DND-41 (cell line): Measurements from ENCODE around the gene DDX4.

Experiments
- ATAC-seq: fragments of 200-7000 bp; cut with Tn5 transposase; 3 replicates; pipeline ENCODE4 v1.9.1; 2021; ENCODE audit warnings: low read depth; ENCODE audit not compliant: insufficient read depth
- DNase-seq: peaks from one replicate; pipeline ENCODE4 v3.0.0-alpha.2; 2020
- H2AFZ ChIP-seq: 2 replicates; pipeline ENCODE4 v1.6.0; 2012; ENCODE audit warnings: low read depth, low read length
- H3K27ac ChIP-seq: 2 replicates; pipeline ENCODE4 v1.5.1; 2012; ENCODE audit warnings: low read length, inconsistent platforms
- H3K27me3 ChIP-seq: fragments of 200-600 bp; sonication (generic); 2 replicates; pipeline ENCODE4 v1.6.0; 2012; ENCODE audit warnings: low read length, mild to moderate bottlenecking, inconsistent platforms; ENCODE audit not compliant: insufficient read depth, poor library complexity
- H3K36me3 ChIP-seq: 2 replicates; pipeline ENCODE4 v1.5.1; 2012; ENCODE audit warnings: low read length, inconsistent platforms; ENCODE audit not compliant: insufficient read depth
- H3K4me1 ChIP-seq: 2 replicates; pipeline ENCODE4 v1.5.1; 2012; ENCODE audit warnings: mild to moderate bottlenecking, low read length; ENCODE audit not compliant: insufficient read depth
- H3K4me2 ChIP-seq: 2 replicates; pipeline ENCODE4 v1.6.0; 2012; ENCODE audit warnings: mild to moderate bottlenecking, moderate library complexity, low read length, inconsistent platforms; ENCODE audit not compliant: insufficient read depth
- H3K4me3 ChIP-seq, 2 experiments: fragments of 200-600 bp in 1 of 2; shearing (Covaris generic) in 1 of 2; 2 replicates each; pipeline ENCODE4 v1.5.1; 2012 to 2016; ENCODE audit warnings: inconsistent platforms in 2 of 2, low read length in 2 of 2, mild to moderate bottlenecking in 2 of 2, low read depth in 1 of 2, moderate library complexity in 1 of 2
- H3K79me2 ChIP-seq: 2 replicates; pipeline ENCODE4 v1.6.0; 2012; ENCODE audit warnings: low read length, inconsistent platforms; ENCODE audit not compliant: insufficient read depth
- H3K9ac ChIP-seq: 2 replicates; pipeline ENCODE4 v1.6.0; 2012; ENCODE audit warnings: low read depth, mild to moderate bottlenecking, inconsistent platforms, low read length, moderate library complexity
- H3K9me3 ChIP-seq: 2 replicates; pipeline ENCODE4 v1.5.1; 2012; ENCODE audit warnings: low read length, moderate library complexity, mild to moderate bottlenecking, inconsistent platforms; ENCODE audit not compliant: insufficient read depth, severe bottlenecking
- H4K20me1 ChIP-seq: 2 replicates; pipeline ENCODE4 v1.6.0; 2012; ENCODE audit warnings: low read length; ENCODE audit not compliant: insufficient read depth
- EZH2 ChIP-seq: IDR thresholded peaks from 3 replicates; pipeline ENCODE4 v1.6.1; 2012; ENCODE audit warnings: borderline replicate concordance, low read depth, mild to moderate bottlenecking, moderate library complexity, low read length, inconsistent platforms; ENCODE audit not compliant: severe bottlenecking
- TF ChIP-seq, protein P1 (sequence below): IDR thresholded peaks from 2 replicates; pipeline ENCODE4 v1.5.1; 2012; ENCODE audit warnings: borderline replicate concordance, low read length, moderate library complexity, mild to moderate bottlenecking; ENCODE audit not compliant: poor library complexity, severe bottlenecking; ENCODE audit errors: extremely low read depth

DDX4 gene

DNA sequence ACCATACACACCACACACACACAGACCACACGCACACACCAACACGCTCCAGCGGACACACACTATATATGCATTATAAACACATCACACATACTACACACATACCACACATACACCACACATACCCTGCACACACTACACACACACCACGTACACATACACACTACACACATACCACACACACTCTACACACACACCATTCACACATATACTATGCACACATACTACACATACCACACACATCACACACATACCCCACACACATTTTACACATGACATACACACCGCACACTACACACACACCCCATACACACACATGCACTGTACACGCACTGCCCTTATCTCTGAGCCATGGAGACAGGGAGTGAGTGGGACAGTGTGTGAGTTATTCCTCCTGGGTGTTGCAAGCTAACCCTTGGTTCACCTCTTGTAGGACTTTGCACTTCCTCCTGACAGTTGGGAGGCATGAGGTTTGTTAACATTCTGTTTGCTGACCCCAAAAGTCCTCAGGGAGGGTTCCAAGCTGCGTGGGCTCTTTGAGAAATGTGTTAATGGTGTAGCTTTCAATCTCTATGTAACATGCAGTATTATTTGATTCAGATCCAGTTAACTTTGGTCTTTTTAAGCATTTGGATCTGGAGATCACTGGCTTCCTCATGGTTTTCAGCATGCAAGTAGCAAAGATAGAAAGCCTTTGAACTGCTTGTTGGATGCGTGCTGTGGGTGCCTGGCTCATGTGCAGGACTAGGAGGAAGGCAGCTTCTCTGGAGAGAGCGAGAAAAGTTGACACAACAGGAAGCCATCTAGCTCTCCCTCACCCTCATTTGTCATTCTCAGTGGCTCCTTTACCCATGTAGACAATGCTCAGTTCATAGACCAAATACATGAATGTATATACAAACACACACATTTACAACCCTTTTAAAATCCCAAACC, 127.0 kb downstream of the DDX4 start:
- DNase-seq, result peak; percentile 25
- TF ChIP-seq EZH2, result no peak
- TF ChIP-seq, protein P1, sequence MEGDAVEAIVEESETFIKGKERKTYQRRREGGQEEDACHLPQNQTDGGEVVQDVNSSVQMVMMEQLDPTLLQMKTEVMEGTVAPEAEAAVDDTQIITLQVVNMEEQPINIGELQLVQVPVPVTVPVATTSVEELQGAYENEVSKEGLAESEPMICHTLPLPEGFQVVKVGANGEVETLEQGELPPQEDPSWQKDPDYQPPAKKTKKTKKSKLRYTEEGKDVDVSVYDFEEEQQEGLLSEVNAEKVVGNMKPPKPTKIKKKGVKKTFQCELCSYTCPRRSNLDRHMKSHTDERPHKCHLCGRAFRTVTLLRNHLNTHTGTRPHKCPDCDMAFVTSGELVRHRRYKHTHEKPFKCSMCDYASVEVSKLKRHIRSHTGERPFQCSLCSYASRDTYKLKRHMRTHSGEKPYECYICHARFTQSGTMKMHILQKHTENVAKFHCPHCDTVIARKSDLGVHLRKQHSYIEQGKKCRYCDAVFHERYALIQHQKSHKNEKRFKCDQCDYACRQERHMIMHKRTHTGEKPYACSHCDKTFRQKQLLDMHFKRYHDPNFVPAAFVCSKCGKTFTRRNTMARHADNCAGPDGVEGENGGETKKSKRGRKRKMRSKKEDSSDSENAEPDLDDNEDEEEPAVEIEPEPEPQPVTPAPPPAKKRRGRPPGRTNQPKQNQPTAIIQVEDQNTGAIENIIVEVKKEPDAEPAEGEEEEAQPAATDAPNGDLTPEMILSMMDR, result no peak
- H3K27ac ChIP-seq, result peak overlapping the region; percentile 52; the same call in 1 of the 2 replicates

DNA sequence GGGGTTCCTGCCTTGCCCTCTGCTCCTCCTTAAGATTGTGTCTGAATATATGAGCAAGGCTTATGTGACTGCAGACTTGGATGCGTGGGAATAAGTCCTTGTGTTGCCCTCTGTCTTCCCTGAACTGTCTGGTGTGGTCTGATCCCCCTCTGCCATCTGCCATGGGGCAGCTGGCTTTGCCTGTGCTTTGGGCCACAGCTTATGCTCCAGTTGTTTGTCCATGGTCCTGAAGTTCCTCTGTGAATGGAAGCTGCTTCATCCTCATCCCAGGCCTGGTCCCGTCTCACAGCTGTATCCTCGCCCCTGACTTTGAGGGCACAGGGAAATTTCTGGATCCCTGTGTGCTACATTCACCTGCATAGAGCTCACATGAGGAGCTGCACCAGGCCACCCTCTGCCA, 128.0 kb downstream of the DDX4 start:
- Histone ChIP-seq H3K4me3 (no peak overlapping the region), H3K36me3 (no peaks in the 10 kb centered on the region), H4K20me1 (no peaks in the 10 kb centered on the region), H3K4me1 (peaks cover 15% of the 10 kb centered on the region), H3K9me3 (no peaks in the 10 kb centered on the region), H3K27me3 (no peaks in the 10 kb centered on the region), H3K79me2 (no peaks in the 10 kb centered on the region), H3K27ac (no peak overlapping the region), H3K9ac (no peak overlapping the region), H3K4me2 (no peak overlapping the region), H2AFZ (no peak overlapping the region)
- DNase-seq (no peak), ATAC-seq (peak; percentile 47; the same call in 1 of the 3 replicates)
- TF ChIP-seq EZH2, result no peak
- TF ChIP-seq, protein P1, result no peak

More for the DNA sequence above, 127.0 kb downstream of the DDX4 start:
- ATAC-seq, result peak; percentile 73
- Histone ChIP-seq H2AFZ (peak overlapping the region; percentile 7; the same call in 1 of the 2 replicates), H3K4me2 (no peak overlapping the region), H3K9me3 (no peaks in the 10 kb centered on the region), H3K27me3 (no peaks in the 10 kb centered on the region), H3K79me2 (no peaks in the 10 kb centered on the region), H4K20me1 (no peaks in the 10 kb centered on the region), H3K4me1 (peaks cover 15% of the 10 kb centered on the region), H3K36me3 (no peaks in the 10 kb centered on the region), H3K4me3 (no peak overlapping the region), H3K9ac (no peak overlapping the region)

DNA sequence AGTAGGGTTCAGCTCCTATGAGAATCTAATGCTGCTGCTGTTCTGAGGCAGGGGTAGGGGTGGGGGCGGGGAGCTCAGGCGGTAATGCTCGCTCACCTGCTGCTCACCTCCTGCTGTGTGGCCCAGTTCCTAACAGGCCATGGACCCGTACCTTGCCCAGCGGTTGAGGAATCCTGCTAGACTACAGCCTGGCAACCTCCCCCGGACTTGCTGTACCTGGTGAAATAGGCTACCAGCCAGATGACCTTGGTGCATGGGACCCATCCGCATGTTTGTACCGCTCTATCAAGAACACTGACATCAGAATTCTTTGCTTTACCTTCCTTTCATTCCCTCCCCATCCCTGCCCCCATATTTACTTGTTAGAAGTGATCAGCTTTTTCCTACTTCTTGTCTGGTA, 128.6 kb downstream of the DDX4 start:
- Histone ChIP-seq H2AFZ (no peak overlapping the region), H3K9ac (no peak overlapping the region), H3K4me2 (no peak overlapping the region), H3K4me3 (no peak overlapping the region), H3K27me3 (no peaks in the 10 kb centered on the region), H3K4me1 (peaks cover 15% of the 10 kb centered on the region), H4K20me1 (no peaks in the 10 kb centered on the region), H3K36me3 (no peaks in the 10 kb centered on the region), H3K79me2 (no peaks in the 10 kb centered on the region), H3K9me3 (no peaks in the 10 kb centered on the region), H3K27ac (no peak overlapping the region)
- no peak for ATAC-seq
- DNase-seq, result no peak
- no peak for TF ChIP-seq EZH2
- TF ChIP-seq, protein P1, result no peak
